ENCODE data around the gene ETV7.

Gene ETV7

GRCh38 chr6:36383606-36384005 lies 3.9 kb downstream of the ETV7 start:
- no peak overlapping the region for H3K27ac ChIP-seq
- no peak for TF ChIP-seq ZFX (IDR thresholded peaks at IDR 0.05)
- TF ChIP-seq, protein P1, sequence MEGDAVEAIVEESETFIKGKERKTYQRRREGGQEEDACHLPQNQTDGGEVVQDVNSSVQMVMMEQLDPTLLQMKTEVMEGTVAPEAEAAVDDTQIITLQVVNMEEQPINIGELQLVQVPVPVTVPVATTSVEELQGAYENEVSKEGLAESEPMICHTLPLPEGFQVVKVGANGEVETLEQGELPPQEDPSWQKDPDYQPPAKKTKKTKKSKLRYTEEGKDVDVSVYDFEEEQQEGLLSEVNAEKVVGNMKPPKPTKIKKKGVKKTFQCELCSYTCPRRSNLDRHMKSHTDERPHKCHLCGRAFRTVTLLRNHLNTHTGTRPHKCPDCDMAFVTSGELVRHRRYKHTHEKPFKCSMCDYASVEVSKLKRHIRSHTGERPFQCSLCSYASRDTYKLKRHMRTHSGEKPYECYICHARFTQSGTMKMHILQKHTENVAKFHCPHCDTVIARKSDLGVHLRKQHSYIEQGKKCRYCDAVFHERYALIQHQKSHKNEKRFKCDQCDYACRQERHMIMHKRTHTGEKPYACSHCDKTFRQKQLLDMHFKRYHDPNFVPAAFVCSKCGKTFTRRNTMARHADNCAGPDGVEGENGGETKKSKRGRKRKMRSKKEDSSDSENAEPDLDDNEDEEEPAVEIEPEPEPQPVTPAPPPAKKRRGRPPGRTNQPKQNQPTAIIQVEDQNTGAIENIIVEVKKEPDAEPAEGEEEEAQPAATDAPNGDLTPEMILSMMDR (conservative IDR thresholded peaks at IDR 0.05) = no peak

- TF ChIP-seq, protein P1 (conservative IDR thresholded peaks at IDR 0.05) = no peak
- H3K27ac ChIP-seq = no peak overlapping the region
These were observed 4.5 kb downstream of the ETV7 start for GRCh38 chr6:36382976-36383375.

DNA sequence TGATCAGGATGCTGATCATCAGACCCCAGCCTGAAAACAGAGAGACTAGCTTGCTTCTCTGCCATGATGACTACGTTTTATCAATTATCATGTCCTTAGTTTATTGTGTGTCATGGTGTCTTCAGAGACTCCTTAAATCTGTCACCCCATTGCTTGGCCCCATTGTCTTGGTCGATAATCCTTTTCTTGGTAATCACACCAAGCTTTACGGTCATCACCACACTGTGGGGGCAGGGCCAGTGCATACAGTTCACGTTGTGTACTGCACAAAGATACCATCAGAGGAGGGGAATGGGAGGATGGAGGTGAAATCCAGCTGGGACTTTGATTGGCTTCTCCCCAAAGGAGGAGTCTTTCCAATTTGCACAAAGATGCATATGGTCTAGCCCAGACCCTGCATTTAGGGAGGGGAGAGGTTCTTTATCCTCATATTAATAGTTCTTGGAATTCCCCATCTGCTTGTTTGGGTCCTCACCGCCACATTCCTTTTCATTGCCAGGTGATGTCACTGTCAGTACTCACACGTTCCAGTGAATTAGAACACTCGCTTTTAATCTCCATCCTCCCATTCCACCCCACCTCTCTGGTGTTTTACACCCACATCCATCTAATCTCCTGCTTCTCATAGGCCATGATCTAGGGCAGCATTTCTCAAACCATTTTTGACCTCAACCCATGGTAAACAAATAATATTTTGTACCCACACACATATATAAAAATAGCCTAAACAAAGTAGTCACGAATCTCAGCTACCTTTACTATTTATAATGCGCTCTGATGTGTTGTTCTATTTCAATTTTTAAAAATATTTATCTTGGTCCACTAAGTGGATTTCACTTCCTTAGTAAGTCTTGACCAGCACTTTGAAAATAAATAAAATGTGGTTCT lies 5.7 kb downstream of the ETV7 start:
- TF ChIP-seq, protein P1 (conservative IDR thresholded peaks at IDR 0.05) = no peak
- TF ChIP-seq ZFX (IDR thresholded peaks at IDR 0.05) = no peak
- no peak overlapping the region for H3K27ac ChIP-seq

DNA sequence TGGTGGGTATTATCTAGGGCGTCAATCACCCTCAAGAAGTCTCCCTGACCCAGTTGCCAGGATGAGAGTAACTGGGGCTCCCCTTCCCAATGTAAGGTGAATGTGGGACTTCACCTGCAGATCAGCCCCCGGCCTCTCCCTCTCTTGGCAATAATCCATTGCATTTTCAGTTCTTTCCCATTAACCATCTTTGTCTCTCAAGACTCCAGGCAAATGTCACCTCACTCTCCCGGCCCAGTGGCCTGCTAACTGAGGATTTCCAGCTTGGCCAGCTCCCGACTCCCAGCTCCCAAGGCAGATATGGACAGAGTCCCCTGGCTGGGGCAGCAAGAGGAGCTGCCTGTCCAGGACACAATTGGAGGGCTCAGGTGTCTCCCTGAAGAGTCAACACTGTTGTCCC lies 7.3 kb downstream of the ETV7 start:
- TF ChIP-seq, protein P1 (conservative IDR thresholded peaks at IDR 0.05) = no peak
- no peak for TF ChIP-seq ZFX (IDR thresholded peaks at IDR 0.05)

GRCh38 chr6:36378936-36379335 lies 8.5 kb downstream of the ETV7 start:
- H3K27ac ChIP-seq = no peak overlapping the region
- TF ChIP-seq, protein P1 (conservative IDR thresholded peaks at IDR 0.05) = no peak
- no peak for TF ChIP-seq ZFX (IDR thresholded peaks at IDR 0.05)

More for the DNA sequence above, 7.3 kb downstream of the ETV7 start:
- no peak overlapping the region for H3K27ac ChIP-seq

- TF ChIP-seq, protein P1 (conservative IDR thresholded peaks at IDR 0.05) = no peak
- no peak for TF ChIP-seq ZFX (IDR thresholded peaks at IDR 0.05)
- H3K27ac ChIP-seq = no peak overlapping the region
These were observed 9.1 kb downstream of the ETV7 start for GRCh38 chr6:36378243-36378920.

- TF ChIP-seq ZFX (IDR thresholded peaks at IDR 0.05) = no peak
- TF ChIP-seq, protein P1 (conservative IDR thresholded peaks at IDR 0.05) = no peak
- H3K27ac ChIP-seq = no peak overlapping the region
These were observed 9.9 kb downstream of the ETV7 start for GRCh38 chr6:36377594-36377993.

Data from C4-2B (cell line).